KOPT-K1 (cell line): Measurements from ENCODE around the gene C12orf57.
A peak's percentile ranks its signal among the peaks of the same experiment; 100 is the strongest.

Source experiments
- H3K27ac ChIP-seq: fragments of 200-600 bp; sonication (generic); 2 replicates; pipeline ENCODE4 v1.5.1; 2016; ENCODE audit warnings: antibody characterized with exemption, mild to moderate bottlenecking, low read depth, low read length; ENCODE audit not compliant: poor library complexity, severe bottlenecking
- H3K36me3 ChIP-seq: fragments of 200-600 bp; sonication (generic); 2 replicates; pipeline ENCODE4 v1.5.1; 2017; ENCODE audit warnings: antibody characterized with exemption, mild to moderate bottlenecking, low read length, moderate library complexity; ENCODE audit not compliant: insufficient read depth
- H3K9me3 ChIP-seq: fragments of 200-600 bp; sonication (generic); 2 replicates; pipeline ENCODE4 v1.5.1; 2017; ENCODE audit warnings: antibody characterized with exemption, low read length, mild to moderate bottlenecking; ENCODE audit not compliant: insufficient read depth, poor library complexity, severe bottlenecking

C12orf57 gene

DNA sequence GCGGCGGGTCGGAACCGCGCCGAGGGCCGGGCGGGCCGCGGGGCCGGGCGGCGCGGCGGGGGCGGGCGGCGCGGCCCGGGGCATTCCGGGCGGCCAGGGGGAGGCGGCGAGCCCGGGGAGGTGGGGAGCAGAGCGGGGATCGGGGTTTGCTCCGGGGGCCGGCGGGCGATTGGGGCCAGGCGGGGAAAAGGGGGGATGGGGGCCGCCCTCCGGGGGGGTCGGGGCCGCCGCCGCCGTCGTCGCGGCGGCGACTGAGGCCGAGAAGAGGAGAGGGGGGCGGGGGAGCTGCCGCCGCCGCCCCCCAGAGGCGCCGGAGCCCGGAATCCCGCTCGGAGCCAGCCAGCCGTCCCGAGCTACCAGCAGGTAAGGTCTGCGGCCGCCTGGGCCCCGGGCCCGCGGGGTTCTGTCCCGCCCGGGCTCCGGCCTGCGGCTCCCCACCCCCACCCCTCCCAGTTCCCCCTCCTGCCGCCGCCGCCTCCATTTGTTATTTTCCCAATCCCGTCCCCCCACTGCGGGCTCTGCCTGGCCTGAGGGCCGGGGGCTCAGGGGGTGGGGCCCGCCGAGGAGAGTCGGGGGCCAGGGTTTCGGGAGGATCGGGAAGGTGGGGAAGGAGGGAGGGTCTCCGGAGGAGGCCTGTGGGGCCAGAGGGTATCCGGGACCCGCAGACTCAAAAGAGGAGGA is 15.7 kb upstream of the C12orf57 start:
- Histone ChIP-seq H3K36me3 (peaks cover 8% of the 10 kb centered on the region; the same call in 1 of the 2 replicates), H3K9me3 (no peaks in the 10 kb centered on the region), H3K27ac (peak overlapping the region; percentile 49)

DNA sequence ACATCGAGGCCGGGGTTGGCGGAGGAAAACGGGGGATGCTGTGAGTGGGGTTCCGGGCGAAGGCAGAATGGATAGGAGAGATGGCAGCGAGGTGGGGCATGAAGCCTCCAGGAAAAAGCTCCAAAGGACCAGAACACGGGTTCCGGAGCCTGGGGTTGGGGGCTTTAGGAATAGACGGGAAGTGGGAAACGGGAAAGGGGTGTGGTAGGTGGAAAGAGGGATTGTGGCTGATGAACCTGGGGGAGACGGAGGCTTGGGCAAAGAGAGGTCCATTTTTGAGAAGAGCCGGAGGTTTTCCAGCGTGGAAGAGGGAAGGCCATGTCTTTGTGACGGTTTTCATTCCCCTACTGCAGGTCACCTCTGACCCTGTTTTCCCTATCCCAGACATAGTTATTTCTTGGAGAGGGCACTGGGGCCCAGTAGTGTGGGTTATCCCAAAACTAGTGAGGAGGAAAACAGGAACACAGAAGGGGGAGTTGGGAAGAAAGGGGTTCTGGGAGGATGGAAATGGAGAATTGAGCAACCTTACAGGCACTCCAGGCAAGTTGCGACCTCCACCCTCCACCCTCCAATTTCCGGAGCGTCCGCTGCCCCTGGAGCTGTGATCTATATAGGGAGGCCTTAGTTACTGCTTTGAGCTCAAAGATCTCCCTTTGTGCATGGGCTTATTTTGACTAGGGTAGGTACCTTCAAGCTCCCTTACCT is 15.0 kb upstream of the C12orf57 start:
- Histone ChIP-seq H3K9me3 (no peaks in the 10 kb centered on the region), H3K36me3 (peaks cover 6% of the 10 kb centered on the region), H3K27ac (peak overlapping the region; percentile 49)

- peaks cover 13% of the 10 kb centered on the region for H3K36me3 ChIP-seq
- no peaks in the 10 kb centered on the region for H3K9me3 ChIP-seq
- peak overlapping the region; percentile 49 for H3K27ac ChIP-seq
Observed at GRCh38 chr12:6929466-6930452, 14.1 kb upstream of the C12orf57 start.

- H3K9me3 ChIP-seq: no peaks in the 10 kb centered on the region
- H3K36me3 ChIP-seq: peaks cover 28% of the 10 kb centered on the region
- peak overlapping the region; percentile 26 for H3K27ac ChIP-seq
Observed at GRCh38 chr12:6932766-6933165, 11.1 kb upstream of the C12orf57 start.

GRCh38 chr12:6934110-6934509 is 9.7 kb upstream of the C12orf57 start:
- peaks cover 28% of the 10 kb centered on the region for H3K36me3 ChIP-seq
- no peak overlapping the region for H3K27ac ChIP-seq
- no peaks in the 10 kb centered on the region for H3K9me3 ChIP-seq

GRCh38 chr12:6935371-6936193 is 8.2 kb upstream of the C12orf57 start:
- Histone ChIP-seq H3K9me3 (no peaks in the 10 kb centered on the region), H3K36me3 (peaks cover 32% of the 10 kb centered on the region), H3K27ac (peak overlapping the region; percentile 94)

DNA sequence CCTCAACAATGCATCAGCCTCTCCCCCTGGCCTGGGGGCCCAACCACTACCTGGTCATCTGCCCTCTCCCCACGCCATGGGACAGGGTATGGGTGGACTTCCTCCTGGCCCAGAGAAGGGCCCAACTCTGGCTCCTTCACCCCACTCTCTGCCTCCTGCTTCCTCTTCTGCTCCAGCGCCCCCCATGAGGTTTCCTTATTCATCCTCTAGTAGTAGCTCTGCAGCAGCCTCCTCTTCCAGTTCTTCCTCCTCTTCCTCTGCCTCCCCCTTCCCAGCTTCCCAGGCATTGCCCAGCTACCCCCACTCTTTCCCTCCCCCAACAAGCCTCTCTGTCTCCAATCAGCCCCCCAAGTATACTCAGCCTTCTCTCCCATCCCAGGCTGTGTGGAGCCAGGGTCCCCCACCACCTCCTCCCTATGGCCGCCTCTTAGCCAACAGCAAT is 7.6 kb upstream of the C12orf57 start:
- peak overlapping the region; percentile 94 for H3K27ac ChIP-seq
- no peaks in the 10 kb centered on the region for H3K9me3 ChIP-seq
- H3K36me3 ChIP-seq: peaks cover 38% of the 10 kb centered on the region

DNA sequence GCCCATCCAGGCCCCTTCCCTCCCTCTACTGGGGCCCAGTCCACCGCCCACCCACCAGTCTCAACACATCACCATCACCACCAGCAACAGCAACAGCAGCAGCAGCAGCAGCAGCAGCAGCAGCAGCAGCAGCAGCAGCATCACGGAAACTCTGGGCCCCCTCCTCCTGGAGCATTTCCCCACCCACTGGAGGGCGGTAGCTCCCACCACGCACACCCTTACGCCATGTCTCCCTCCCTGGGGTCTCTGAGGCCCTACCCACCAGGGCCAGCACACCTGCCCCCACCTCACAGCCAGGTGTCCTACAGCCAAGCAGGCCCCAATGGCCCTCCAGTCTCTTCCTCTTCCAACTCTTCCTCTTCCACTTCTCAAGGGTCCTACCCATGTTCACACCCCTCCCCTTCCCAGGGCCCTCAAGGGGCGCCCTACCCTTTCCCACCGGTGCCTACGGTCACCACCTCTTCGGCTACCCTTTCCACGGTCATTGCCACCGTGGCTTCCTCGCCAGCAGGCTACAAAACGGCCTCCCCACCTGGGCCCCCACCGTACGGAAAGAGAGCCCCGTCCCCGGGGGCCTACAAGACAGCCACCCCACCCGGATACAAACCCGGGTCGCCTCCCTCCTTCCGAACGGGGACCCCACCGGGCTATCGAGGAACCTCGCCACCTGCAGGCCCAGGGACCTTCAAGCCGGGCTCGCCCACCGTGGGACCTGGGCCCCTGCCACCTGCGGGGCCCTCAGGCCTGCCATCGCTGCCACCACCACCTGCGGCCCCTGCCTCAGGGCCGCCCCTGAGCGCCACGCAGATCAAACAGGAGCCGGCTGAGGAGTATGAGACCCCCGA is 7.0 kb upstream of the C12orf57 start:
- H3K36me3 ChIP-seq: peaks cover 45% of the 10 kb centered on the region

DNA sequence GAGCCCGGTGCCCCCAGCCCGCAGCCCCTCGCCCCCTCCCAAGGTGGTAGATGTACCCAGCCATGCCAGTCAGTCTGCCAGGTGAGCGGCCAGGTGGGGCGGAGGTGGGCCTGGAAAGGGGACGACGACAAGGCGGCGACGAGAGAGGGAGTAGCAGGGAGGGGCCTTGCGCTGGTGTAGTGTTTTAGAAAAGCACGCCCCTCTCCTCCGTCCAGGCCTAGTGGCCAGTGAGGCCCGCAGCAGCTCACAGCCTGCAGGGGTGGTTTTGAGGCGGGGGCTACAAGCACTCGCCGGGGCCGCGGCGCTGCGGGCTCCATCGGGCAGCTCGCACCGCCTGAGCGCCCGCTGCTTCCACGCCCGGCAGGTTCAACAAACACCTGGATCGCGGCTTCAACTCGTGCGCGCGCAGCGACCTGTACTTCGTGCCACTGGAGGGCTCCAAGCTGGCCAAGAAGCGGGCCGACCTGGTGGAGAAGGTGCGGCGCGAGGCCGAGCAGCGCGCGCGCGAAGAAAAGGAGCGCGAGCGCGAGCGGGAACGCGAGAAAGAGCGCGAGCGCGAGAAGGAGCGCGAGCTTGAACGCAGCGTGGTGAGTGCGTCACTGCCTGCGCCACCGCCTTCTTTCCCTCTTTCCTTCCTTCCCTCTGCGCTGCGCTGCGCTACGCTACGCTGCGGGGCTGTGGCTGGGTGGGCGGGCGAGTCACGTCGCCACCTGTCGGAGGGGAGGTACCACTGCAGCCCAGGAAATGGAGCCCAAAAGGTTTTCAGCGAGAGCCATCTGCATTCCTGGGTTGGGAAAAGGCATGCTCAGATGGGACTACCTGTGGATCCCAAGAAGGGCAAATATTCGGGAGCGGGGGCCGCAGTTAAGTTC is 6.1 kb upstream of the C12orf57 start:
- Histone ChIP-seq H3K27ac (peak overlapping the region; percentile 94), H3K36me3 (peaks cover 45% of the 10 kb centered on the region), H3K9me3 (no peaks in the 10 kb centered on the region)

More for the DNA sequence above, 7.0 kb upstream of the C12orf57 start:
- Histone ChIP-seq H3K9me3 (no peaks in the 10 kb centered on the region), H3K27ac (peak overlapping the region; percentile 94)

DNA sequence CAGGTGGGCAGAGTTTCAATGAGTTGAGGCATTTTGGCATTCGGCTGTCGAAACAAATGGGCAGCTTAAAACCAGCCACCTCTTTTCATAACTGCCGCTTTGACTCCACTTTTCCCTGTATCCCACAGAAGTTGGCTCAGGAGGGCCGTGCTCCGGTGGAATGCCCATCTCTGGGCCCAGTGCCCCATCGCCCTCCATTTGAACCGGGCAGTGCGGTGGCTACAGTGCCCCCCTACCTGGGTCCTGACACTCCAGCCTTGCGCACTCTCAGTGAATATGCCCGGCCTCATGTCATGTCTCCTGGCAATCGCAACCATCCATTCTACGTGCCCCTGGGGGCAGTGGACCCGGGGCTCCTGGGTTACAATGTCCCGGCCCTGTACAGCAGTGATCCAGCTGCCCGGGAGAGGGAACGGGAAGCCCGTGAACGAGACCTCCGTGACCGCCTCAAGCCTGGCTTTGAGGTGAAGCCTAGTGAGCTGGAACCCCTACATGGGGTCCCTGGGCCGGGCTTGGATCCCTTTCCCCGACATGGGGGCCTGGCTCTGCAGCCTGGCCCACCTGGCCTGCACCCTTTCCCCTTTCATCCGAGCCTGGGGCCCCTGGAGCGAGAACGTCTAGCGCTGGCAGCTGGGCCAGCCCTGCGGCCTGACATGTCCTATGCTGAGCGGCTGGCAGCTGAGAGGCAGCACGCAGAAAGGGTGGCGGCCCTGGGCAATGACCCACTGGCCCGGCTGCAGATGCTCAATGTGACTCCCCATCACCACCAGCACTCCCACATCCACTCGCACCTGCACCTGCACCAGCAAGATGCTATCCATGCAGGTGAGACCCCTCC is 5.2 kb upstream of the C12orf57 start:
- Histone ChIP-seq H3K36me3 (peaks cover 43% of the 10 kb centered on the region), H3K9me3 (no peaks in the 10 kb centered on the region), H3K27ac (peak overlapping the region; percentile 94)

DNA sequence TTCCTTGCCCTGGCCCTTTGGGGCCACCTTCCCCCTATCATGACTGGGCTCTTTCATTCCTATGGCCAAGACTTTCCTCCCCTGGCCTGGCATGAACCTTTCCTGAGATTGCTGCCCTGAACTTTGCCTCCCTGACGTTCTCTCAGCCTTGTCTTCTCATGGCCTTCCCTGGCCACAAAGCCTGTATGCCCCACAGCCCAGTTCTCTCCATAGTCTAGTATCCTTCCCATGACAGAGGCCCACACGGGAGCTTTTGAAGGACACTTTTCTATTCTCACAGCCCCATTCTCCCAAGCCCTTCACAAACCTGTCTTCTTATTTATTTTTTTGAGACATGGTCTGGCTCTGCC is 4.7 kb upstream of the C12orf57 start:
- Histone ChIP-seq H3K27ac (no peak overlapping the region), H3K36me3 (peaks cover 37% of the 10 kb centered on the region), H3K9me3 (no peaks in the 10 kb centered on the region)

GRCh38 chr12:6941267-6941666 is 2.6 kb upstream of the C12orf57 start:
- peaks cover 16% of the 10 kb centered on the region; the same call in 1 of the 2 replicates for H3K36me3 ChIP-seq
- H3K9me3 ChIP-seq: no peaks in the 10 kb centered on the region
- H3K27ac ChIP-seq: no peak overlapping the region
